ENCODE measurements around the gene KLRF2.

Gene KLRF2

DNA sequence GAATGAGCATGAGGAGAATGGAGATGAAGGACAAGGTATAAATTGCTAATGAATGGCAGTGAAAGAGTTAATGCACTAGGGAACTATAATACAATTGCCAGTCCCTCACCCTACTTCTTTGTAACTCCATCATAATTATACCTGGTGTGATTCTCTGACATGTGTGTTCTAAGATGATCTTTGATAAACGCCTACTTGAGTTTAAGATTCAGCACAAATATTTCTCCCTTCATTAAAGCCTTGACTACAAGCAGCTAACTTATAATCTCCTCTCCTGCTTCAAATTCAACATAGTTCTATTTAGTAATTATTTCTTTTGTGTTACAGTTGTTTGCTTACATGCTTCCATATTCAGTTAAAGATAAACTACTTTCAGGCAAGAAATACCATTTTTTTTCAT, 60.5 kb downstream of the KLRF2 start:
- DNase-seq: no peak

DNA sequence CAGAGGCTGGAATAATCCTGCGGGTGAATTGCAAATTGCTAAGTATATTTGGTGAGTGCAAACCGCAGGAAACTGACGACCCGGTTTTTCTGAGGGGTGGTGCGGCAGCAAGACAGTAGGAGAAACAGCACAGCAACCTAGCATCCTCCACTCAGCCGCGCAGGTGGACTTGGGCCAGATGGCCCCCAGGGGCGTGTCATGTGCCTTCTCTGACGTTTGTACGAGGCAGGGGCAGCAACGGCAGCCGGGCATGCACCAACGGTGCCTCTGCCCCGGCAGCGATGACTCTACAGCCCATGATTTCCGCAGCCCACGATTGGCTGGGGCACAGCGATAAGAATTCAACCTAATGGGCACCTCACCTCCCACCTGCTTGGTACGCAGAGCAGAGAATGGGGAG, 62.0 kb downstream of the KLRF2 start:
- DNase-seq: peak; percentile 10

DNA sequence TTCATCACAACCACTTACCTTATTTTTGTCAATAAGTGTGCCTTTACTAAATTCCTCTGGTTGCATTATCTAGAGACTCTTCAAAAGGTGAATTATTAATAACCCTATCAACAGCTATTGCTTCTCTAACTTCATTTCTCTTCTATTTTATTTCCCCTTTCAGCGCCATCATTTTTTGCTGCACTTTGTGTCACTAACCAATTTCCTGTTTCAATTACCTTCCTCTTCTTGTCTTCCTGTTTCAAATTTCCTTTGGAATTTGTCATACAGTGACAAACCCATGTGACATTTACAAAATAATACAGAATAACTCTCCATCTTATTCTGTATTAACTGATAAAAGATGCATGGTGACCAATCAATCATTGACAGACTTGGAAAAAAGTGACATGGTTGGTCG, 63.1 kb downstream of the KLRF2 start:
- DNase-seq: no peak
